Measurements from ENCODE around the gene GALNT7.
"Not testable (repeated sequence)": the region's sequence is repeated elsewhere in the genome, so short reads cannot be mapped to it uniquely, and the experiment has no call there.

The GALNT7 gene

GRCh38 chr4:173167758-173168395, 734 bp upstream of the GALNT7 start:
- DNase-seq, result peak; percentile 12

DNA sequence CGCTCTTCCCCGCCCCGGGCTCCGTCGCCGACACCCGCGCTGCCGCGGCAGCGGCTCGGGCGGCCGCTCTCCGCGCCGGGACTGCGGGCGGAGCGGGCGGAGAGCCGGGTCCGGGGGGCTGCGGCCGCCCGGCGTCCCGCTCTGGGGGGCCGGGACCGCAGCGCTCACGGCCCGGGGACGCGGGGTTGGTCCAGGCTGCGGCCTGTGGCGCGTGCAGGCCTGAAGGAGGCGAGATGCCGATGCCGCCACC, 492 bp downstream of the GALNT7 start:
- DNase-seq, result no peak

DNA sequence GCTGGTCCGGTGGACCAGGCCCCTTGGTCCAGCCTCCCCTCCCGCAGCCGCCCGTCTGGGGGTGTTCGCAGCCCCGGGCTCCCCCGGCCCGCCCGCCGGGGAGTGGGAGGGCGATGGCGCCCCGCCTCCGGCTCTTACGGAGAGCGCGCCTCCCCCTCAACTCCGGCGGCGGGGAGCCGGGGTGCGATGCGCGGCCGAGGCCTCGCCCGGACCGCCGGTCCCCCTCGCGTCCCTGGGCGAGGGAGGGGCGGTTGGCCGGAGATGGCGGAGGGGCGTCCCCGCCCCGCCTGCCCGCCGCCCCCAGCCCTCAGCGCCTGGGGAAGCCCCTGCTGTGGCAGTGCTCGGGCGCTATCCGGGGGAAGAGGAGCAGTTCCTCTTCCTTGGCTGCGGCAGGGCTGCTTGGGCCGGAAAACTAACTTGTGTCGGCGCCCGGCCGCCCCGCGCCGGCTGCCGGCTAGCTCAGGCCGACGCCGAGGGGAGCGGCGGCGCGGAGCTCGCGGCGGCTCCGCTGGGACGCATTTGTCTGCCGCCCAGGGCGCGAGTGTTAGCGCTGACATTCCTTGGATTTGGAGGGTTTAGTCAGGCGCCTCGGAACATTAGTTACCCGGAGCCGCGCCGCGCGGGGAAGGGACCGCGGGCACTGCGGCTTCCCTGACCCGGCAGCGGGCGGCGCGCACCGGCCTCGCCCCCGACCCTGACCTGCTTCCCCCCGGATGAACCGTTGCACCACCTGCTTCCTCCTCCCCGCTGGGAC, 994 bp downstream of the GALNT7 start:
- peak; percentile 39 for DNase-seq

GRCh38 chr4:173170182-173170778, 1.7 kb downstream of the GALNT7 start:
- DNase-seq, result no peak

DNA sequence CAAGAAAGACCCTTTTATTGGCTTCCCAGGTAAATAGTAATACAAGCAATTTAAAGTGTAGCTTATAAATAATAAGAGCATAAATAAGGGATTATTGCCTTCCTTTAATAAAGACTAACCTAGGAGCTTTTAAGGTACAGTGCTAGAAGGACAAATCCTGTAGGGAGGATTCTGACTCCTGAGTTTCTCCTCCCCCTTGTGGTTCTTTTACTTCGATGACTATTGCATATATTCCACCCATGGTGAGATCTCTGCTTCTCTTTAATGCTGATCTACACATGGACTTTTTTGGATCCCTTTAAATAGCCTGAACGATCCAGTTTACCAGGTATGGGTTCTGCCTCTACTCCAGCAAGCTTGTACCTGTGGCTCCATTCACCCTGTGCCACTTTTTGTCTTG, 2.5 kb downstream of the GALNT7 start:
- DNase-seq, result no peak

DNA sequence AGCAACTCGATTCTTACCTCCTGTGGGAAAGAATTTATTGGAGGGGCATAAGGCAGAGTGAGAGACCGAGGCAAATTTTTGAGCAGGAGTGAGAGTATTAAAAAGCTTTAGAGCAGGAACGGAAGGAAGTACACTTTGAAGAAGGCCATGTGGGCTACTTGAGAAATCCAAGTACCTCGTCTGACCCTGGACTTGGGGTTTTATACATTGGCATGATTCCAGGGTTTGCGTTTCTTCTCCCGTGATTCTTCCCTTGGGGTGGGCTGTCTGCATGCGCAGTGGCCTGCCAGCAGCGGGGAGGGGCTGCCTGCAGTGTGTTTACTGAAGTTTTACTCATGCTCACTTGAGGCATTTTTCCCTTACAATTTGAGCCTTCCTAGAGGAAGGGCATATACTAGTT, 3.4 kb downstream of the GALNT7 start:
- DNase-seq, result no peak

DNA sequence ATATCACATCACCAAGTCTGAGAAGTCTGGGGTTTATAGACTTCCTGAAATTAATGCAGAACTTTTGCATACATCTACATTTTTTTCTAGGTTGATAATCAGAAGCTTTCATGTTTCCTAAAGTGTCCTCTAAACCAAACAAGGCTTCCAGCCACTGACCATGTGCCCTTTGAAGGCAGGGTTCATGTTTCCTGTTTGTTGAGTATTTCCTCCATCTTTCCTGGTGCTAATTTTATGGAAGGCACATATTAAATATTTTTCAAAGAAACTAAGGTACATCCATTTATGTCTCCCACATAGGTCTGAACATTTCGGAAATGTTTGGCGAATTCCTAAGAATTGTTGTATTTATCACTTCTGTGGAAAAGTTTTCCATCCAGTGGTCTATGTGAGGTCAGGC, 5.6 kb downstream of the GALNT7 start:
- DNase-seq, result no peak

DNA sequence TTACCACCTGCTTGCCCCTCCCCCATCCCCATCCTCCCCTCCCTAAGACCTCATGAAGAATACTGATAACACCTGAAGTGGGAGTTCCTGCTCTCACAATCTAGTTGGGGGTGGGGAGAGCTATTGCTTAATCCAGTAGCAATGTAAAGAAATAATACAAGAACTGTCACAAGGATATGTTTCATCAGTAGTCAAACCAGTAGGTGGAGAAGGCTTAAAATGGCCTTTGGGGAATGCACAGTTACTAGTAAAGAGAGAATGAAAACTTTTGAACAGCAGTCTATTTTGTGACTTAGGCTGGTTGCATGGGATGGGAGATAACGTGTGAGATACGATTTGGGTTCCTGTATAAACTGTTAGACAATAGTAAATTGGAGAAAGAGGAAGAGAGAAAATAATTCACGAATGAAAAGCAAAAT, 6.0 kb downstream of the GALNT7 start:
- DNase-seq, result no peak

DNA sequence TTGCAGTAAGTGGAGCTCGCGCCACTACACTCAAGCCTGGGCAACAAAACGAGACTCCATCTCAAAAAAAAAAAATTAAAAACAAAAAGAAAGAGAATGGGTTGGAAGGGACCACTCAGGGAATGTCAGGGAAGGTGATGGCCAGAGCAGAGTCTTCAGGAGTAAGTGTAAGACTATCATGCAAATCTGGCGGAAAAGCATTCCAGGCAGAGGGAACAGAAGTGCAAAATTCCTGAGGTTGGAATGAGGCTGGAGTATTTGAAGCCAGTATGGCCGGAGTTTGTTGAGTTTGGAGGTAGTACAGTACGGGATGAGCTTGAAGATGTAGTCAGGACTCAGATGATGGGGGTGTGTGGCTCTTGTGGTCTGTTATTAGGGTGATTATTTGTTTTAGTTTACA, 7.4 kb downstream of the GALNT7 start:
- no peak for DNase-seq

DNA sequence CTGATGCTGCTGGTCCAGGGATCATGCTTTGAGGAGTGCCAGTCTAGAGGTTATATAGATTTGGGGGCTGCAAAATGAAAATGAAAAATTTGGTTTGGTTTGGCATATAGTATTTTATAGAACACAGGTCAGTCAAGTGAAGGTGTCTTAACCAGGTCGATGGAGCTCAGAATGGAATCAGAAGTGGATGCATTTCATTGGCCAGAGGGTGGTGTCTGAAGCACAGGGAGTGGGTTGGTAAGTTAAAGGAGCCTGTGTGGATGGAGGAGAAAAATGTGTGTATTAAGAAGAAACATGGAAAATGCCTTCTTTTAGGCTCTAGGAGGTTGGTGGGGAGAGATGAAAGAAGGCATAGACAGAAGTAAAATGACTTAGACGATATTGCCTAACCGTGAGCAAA, 8.6 kb downstream of the GALNT7 start:
- DNase-seq, result no peak

GRCh38 chr4:173178144-173178543, 9.5 kb downstream of the GALNT7 start:
- no peak for DNase-seq

DNA sequence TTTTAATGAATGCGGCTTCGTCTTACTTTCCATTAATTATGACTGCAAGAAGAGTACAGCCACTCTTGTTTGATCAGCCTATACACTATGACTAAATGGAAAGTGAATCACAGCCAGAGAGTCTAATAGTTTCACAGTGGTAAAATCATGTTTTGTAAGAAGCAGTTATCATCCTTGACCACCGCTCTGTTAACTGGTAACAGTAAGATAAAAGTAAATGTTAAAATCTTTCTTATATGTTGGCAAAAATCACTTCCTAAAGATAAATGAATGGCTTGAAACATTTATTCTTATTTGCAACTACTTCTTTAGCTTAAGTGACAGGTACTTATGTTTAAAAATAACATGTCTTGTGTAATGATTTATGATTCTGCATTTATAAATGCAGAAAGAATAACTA, 13.2 kb downstream of the GALNT7 start:
- DNase-seq, result no peak

GRCh38 chr4:173182403-173182802, 13.8 kb downstream of the GALNT7 start:
- no peak for DNase-seq

DNA sequence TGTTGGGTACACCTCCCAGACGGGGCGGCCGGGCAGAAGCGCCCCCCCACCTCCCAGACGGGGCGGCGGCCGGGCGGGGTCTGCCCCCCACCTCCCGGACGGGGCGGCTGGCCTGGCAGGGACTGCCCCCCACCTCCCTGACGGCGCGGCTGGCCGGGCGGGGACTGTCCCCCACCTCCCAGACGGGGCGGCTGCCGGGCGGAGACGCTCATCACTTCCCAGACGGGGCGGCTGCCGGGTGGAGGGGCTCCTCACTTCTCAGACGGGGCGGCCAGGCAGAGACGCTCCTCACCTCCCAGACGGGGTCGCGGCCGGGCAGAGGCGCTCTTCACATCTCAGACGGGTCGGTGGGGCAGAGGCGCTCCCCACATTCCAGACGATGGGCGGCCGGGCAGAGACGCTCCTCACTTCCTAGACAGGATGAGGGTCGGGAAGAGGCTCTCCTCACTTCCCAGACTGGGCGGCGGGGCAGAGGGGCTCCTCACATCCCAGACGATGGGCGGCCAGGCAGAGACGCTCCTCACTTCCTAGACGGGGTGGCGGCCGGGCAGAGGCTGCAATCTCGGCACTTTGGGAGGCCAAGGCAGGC, 15.1 kb downstream of the GALNT7 start:
- not testable (repeated sequence) for DNase-seq

GRCh38 chr4:173185847-173186510, 17.4 kb downstream of the GALNT7 start:
- no peak for DNase-seq

DNA sequence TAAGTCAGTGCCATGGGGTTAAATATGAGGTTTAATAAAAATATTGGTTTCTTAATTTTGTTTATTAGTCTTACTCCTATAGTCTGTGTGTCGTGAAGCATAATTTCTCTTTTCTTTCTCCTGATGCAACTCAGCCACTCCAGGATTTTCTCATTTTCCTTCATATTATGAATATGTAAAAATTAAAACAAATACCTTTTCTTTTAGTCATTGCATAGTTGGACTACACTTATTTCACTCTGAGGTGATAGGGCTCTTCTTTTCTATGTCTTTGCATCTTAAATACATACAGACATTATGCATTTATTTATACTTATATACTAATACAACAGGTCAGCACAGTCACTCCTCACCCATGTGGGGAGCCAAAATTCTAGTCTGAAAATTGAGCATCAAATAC, 19.1 kb downstream of the GALNT7 start:
- no peak for DNase-seq

GRCh38 chr4:173188648-173189047, 20.0 kb downstream of the GALNT7 start:
- DNase-seq, result no peak

GRCh38 chr4:173189117-173189693, 20.6 kb downstream of the GALNT7 start:
- no peak for DNase-seq

DNA sequence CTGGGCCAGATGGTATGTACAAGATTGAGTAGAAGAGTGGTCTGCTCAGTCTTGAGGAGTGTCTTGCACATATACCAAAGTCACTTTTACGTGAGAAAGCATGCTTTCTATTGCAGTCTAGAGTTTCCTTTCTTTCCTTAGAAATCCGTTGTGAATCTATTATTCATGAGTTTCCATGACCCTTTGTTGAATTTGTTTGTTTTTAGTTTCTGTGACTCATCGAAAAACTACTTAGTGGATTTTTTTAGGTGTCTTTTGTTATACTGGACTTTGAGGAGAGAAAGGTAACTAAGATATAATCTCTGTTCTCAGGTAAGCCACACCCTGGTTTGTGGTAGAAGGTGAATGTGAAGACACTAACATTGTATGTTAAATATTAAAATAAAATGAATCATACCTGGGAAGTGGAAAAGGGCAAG, 23.0 kb downstream of the GALNT7 start:
- DNase-seq, result no peak

DNA sequence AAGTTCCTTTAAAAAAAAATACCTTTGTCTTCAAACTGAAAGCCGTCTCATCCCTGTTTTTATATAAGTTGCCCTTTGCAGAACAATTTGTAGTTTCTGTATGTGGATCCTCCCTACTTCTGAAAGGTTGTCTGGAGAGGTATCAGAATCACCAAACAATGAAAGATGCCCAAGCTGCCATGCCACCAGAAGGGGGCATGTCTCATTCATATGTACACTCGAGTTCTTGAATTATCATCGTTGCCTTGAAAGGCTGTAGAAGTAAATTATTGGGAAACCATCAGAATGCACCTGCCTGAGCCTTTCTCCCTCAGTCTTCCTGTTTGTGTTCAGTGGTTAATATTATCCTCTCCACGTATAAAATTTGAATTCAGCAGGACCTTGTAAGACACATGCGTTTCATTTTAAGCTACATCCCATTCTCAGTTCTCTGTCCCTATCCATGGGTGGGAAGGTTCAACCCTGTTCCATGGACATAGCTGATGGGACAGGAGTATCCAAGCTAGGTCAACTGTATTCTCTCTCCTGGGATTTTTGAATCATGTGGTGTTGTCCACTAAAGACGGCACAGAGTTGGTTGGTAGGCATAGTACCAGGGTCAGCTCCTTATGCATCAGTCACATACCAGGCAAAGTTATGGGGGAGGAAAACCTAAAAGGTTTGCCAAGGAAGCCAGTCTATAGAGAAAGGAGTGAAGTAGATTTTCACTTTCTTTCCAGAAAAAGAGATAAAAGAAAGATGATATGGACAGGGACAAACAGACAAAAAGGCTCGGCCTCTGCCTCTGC, 24.0 kb downstream of the GALNT7 start:
- no peak for DNase-seq

DNA sequence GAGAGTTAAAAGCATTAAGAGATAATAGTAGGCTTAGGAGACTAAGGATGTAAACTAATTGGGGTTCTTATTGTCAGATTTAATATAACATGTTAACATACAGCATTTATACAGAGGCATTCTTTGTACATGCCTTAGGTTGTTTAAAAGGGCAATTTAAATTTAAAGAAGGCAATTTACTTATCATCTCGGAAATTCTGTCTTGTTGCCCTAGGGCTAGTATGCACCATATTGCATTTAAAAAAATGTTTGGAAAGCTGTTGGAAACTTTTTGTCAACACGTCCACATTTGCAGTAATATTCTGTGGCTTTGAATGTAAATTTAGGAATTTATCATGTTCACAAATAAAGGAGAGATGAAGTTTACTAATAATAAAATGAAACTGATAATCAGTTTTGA, 25.5 kb downstream of the GALNT7 start:
- no peak for DNase-seq

DNA sequence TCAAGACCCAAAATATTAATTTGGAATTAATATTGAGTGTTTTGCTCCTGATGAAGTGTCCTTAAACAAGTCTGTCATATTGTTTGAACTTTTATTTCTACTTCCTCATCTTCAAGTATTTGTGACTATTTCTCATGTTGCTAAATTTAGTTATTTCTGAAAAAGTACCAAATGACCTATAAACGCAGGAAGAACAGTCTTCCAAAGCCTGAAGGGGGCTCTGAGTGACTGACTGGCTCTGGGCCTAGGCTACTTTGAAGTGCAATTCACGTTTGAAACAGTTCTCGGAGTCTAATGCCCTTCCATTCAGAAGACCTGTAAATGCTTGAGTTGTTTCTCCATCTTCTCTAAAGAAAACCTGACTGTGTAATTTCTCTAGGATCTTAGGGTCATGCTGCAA, 26.5 kb downstream of the GALNT7 start:
- no peak for DNase-seq
